H1 (cell line): Measurements from ENCODE around the gene TLR9. TPM values are rescaled to one million over a fixed set of nuclear protein-coding genes. Genes with fewer than 3 reads are reported as not detected.

Experiments used
- CTCF ChIA-PET: fragments of 300-600 bp; sonication (Branson Sonifier 250); formaldehyde crosslinking; loops from one replicate; lab custom pipeline; 2021; ENCODE audit not compliant: partially characterized antibody; lab: Charles Lee
- POLR2A ChIA-PET: fragments of 300-600 bp; sonication (Branson Sonifier 250); formaldehyde crosslinking; loops from one replicate; lab custom pipeline; 2021; ENCODE audit warnings: inconsistent platforms; ENCODE audit not compliant: partially characterized antibody; lab: Charles Lee
- DNase-seq, 2 experiments: peaks; one replicate each; pipeline versions ENCODE4 v3.0.0 to v3.0.0-alpha.2; 2010 to 2022; ENCODE audit warnings: low spot score in 2 of 2, low read depth in 1 of 2, mixed read lengths in 1 of 2
- FAIRE-seq: peaks from 2 replicates; lab custom pipeline; 2011; peaks lifted over from hg19 to GRCh38; lab: Jason Lieb, UNC
- H2AFZ ChIP-seq: 2 replicates; pipeline ENCODE4 v1.8.1; 2012; ENCODE audit warnings: low read length, inconsistent platforms
- H2AK5ac ChIP-seq: 2 replicates; pipeline ENCODE4 v1.6.1; 2013; ENCODE audit warnings: low read depth, low read length
- H2BK120ac ChIP-seq: replicated peaks from 2 replicates; pipeline ENCODE3; 2013; ENCODE audit warnings: low read depth, low read length, inconsistent platforms
- H2BK12ac ChIP-seq: 2 replicates; pipeline ENCODE4 v1.6.1; 2013; ENCODE audit warnings: low read depth, low read length
- H2BK15ac ChIP-seq: 2 replicates; pipeline ENCODE4 v1.6.1; 2013; ENCODE audit warnings: low read length
- H2BK20ac ChIP-seq: 2 replicates; pipeline ENCODE4 v1.6.1; 2013; ENCODE audit warnings: low read length
- H2BK5ac ChIP-seq: 2 replicates; pipeline ENCODE4 v1.6.1; 2013; ENCODE audit warnings: low read depth, low read length
- H3K14ac ChIP-seq: 2 replicates; pipeline ENCODE4 v1.6.1; 2013; ENCODE audit warnings: inconsistent platforms; ENCODE audit not compliant: insufficient read length
- H3K18ac ChIP-seq: 2 replicates; pipeline ENCODE4 v1.6.1; 2013; ENCODE audit warnings: low read length; ENCODE audit errors: extremely low read depth
- H3K23ac ChIP-seq: 2 replicates; pipeline ENCODE4 v1.6.1; 2013; ENCODE audit warnings: inconsistent platforms; ENCODE audit not compliant: insufficient read length
- H3K23me2 ChIP-seq: 2 replicates; pipeline ENCODE4 v1.6.1; 2013; ENCODE audit warnings: low read depth, low read length
- H3K27ac ChIP-seq: 2 replicates; pipeline ENCODE4 v1.6.1; 2011; ENCODE audit warnings: low read depth, low read length, inconsistent platforms
- H3K27me3 ChIP-seq, 4 experiments: replicated peaks in 1 of 4; 1 replicate in 1 of 4; 2 replicates in 3 of 4; pipeline versions ENCODE4 v1.6.1 to v1.8.1; 2011 to 2013; ENCODE audit warnings: low read length in 3 of 4, mild to moderate bottlenecking in 3 of 4, inconsistent platforms in 2 of 4, mixed read lengths in 2 of 4, moderate library complexity in 1 of 4; ENCODE audit not compliant: control insufficient read depth in 3 of 4, insufficient read depth in 3 of 4; ENCODE audit errors: extremely low read depth in 1 of 4
- H3K36me3 ChIP-seq, 4 experiments: 2 replicates each; pipeline versions ENCODE4 v1.6.1 to v1.8.1; 2011 to 2013; ENCODE audit warnings: mild to moderate bottlenecking in 4 of 4, low read length in 3 of 4, moderate library complexity in 2 of 4, control low read depth in 1 of 4, inconsistent platforms in 1 of 4; ENCODE audit not compliant: insufficient read depth in 4 of 4, control insufficient read depth in 2 of 4
- H3K4ac ChIP-seq: replicated peaks from 2 replicates; pipeline ENCODE3; 2013; ENCODE audit warnings: low read length, low read depth, mixed read lengths, inconsistent platforms; ENCODE audit not compliant: insufficient read length
- H3K4me1 ChIP-seq, 4 experiments: replicated peaks in 1 of 4; 1 replicate in 1 of 4; 2 replicates in 3 of 4; pipeline versions ENCODE4 v1.6.1 to v1.8.1; 2011 to 2013; ENCODE audit warnings: low read length in 3 of 4, inconsistent platforms in 2 of 4, mixed read lengths in 1 of 4; ENCODE audit not compliant: insufficient read depth in 4 of 4, control insufficient read depth in 3 of 4
- H3K4me2 ChIP-seq, 2 experiments: 2 replicates each; pipeline versions ENCODE4 v1.6.1 to v1.8.1; 2011 to 2013; ENCODE audit warnings: low read depth in 2 of 2, low read length in 2 of 2, control low read depth in 1 of 2, inconsistent platforms in 1 of 2, mild to moderate bottlenecking in 1 of 2; ENCODE audit not compliant: insufficient read depth in 1 of 2
- H3K4me3 ChIP-seq, 4 experiments: fragments of 200-600, 300-600 bp in 1 of 4; sonication (generic), shearing (Covaris generic), sonication (Bioruptor Twin) in 1 of 4; 2 replicates each; pipeline versions ENCODE4 v1.5.1 to v1.8.1; 2011 to 2016; ENCODE audit warnings: low read length in 4 of 4, low read depth in 3 of 4, control low read depth in 2 of 4, inconsistent platforms in 2 of 4, mild to moderate bottlenecking in 2 of 4, mixed read lengths in 1 of 4, moderate library complexity in 1 of 4; ENCODE audit not compliant: insufficient read depth in 2 of 4; ENCODE audit errors: extremely low read depth in 1 of 4
- H3K56ac ChIP-seq: replicated peaks from 2 replicates; pipeline ENCODE3; 2013; ENCODE audit warnings: low read depth, mild to moderate bottlenecking, mixed read lengths, low read length, inconsistent platforms; ENCODE audit not compliant: insufficient read length
- H3K79me1 ChIP-seq: 2 replicates; pipeline ENCODE4 v1.6.1; 2013; ENCODE audit warnings: low read depth, low read length, control low read depth
- H3K79me2 ChIP-seq, 2 experiments: 2 replicates each; pipeline versions ENCODE4 v1.6.1 to v1.8.1; 2012 to 2013; ENCODE audit warnings: low read length in 2 of 2, mild to moderate bottlenecking in 2 of 2, inconsistent platforms in 1 of 2; ENCODE audit not compliant: insufficient read depth in 2 of 2, control insufficient read depth in 1 of 2
- H3K9ac ChIP-seq, 4 experiments: replicated peaks in 1 of 4; 1 replicate in 1 of 4; 2 replicates in 3 of 4; pipeline versions ENCODE4 v1.6.1 to v1.8.1; 2011 to 2013; ENCODE audit warnings: low read depth in 3 of 4, low read length in 3 of 4, control low read depth in 2 of 4, mild to moderate bottlenecking in 2 of 4, moderate library complexity in 2 of 4, inconsistent platforms in 1 of 4; ENCODE audit errors: extremely low read depth in 1 of 4
- H3K9me3 ChIP-seq, 2 experiments: 2 replicates each; pipeline versions ENCODE4 v1.6.1 to v1.8.1; 2012 to 2013; ENCODE audit warnings: mild to moderate bottlenecking in 2 of 2, moderate library complexity in 2 of 2, control low read depth in 1 of 2, inconsistent platforms in 1 of 2, low read depth in 1 of 2, low read length in 1 of 2, mixed read lengths in 1 of 2; ENCODE audit not compliant: insufficient read depth in 2 of 2
- H4K20me1 ChIP-seq, 2 experiments: replicated peaks in 1 of 2; 2 replicates each; pipeline versions ENCODE3 to v1.8.1; 2011 to 2013; ENCODE audit warnings: inconsistent platforms in 2 of 2, low read length in 2 of 2, mild to moderate bottlenecking in 1 of 2; ENCODE audit not compliant: insufficient read depth in 2 of 2, control insufficient read depth in 1 of 2
- H4K5ac ChIP-seq: 2 replicates; pipeline ENCODE4 v1.6.1; 2013; ENCODE audit warnings: low read length, low read depth, mixed read lengths, inconsistent platforms; ENCODE audit not compliant: insufficient read length
- H4K8ac ChIP-seq: 2 replicates; pipeline ENCODE4 v1.8.0; 2013; ENCODE audit warnings: mild to moderate bottlenecking, moderate library complexity, low read length, inconsistent platforms; ENCODE audit not compliant: insufficient read depth; ENCODE audit errors: extremely low read depth
- H4K91ac ChIP-seq: replicated peaks from 2 replicates; pipeline ENCODE3; 2013; ENCODE audit warnings: low read length, mixed read lengths, inconsistent platforms; ENCODE audit not compliant: insufficient read length
- BACH1 ChIP-seq: IDR thresholded peaks from 2 replicates; pipeline ENCODE4 v1.6.1; 2012; ENCODE audit warnings: low read length, improper control_type of control experiment
- BCL11A ChIP-seq, 2 experiments: IDR thresholded peaks; one replicate each; pipeline ENCODE4 v1.6.1; 2011; ENCODE audit warnings: low read depth in 2 of 2, low read length in 2 of 2, mild to moderate bottlenecking in 2 of 2
- HDAC2 ChIP-seq, 2 experiments: fragments of 300-600 bp in 1 of 2; sonication (generic) in 1 of 2; IDR thresholded peaks; 2 replicates each; pipeline ENCODE4 v1.6.1; 2011 to 2012; ENCODE audit warnings: low read depth in 2 of 2, low read length in 2 of 2, mild to moderate bottlenecking in 2 of 2, moderate library complexity in 2 of 2, borderline replicate concordance in 1 of 2, inconsistent platforms in 1 of 2
- JUN ChIP-seq: IDR thresholded peaks from 2 replicates; pipeline ENCODE4 v1.6.1; 2011; ENCODE audit warnings: low read depth, mild to moderate bottlenecking, improper control_type of control experiment, low read length
- MAFK ChIP-seq: IDR thresholded peaks from 2 replicates; pipeline ENCODE4 v1.6.1; 2012; ENCODE audit warnings: low read depth, mild to moderate bottlenecking, improper control_type of control experiment, low read length
- SAP30 ChIP-seq: fragments of 300-600 bp; sonication (generic); IDR thresholded peaks from 2 replicates; pipeline ENCODE4 v1.7.1; 2012; ENCODE audit warnings: low read length, moderate library complexity, mild to moderate bottlenecking, inconsistent platforms; ENCODE audit not compliant: insufficient read depth, insufficient replicate concordance
- SP1 ChIP-seq: IDR thresholded peaks from 2 replicates; pipeline ENCODE4 v1.6.1; 2011; ENCODE audit warnings: low read depth, low read length
- SP4 ChIP-seq: IDR thresholded peaks from 2 replicates; pipeline ENCODE4 v1.6.1; 2012; ENCODE audit warnings: low read length, inconsistent platforms
- WGBS, 2 experiments: shearing (Covaris generic) in 1 of 2; methylation state at CpG; one replicate each; pipeline versions ENCODE4 v1.1.6 to v1.1.7; 2013 to 2015; ENCODE audit warnings: low lambda C conversion rate in 2 of 2, mixed read lengths in 2 of 2, inconsistent platforms in 1 of 2, low coverage in 1 of 2, missing lambda C conversion rate in 1 of 2; ENCODE audit not compliant: insufficient replicate concordance in 2 of 2, insufficient coverage in 1 of 2, insufficient read length in 1 of 2; ENCODE audit errors: extremely low coverage in 1 of 2, missing lambda C conversion rate in 1 of 2; 5-methylcytosine and 5-hydroxymethylcytosine counted together
- polyA plus RNA-seq, 7 experiments: library from polyadenylated mRNA; depleted of rRNA in 3 of 7; stranded (reverse) in 5 of 7; unstranded in 2 of 7; fragments of >200 nt in 5 of 7; fragments of 200-250 nt in 2 of 7; gene quantifications; 1 replicate in 5 of 7; 2 replicates in 1 of 7; 4 replicates in 1 of 7; pipeline versions ENCODE4 v1.2.1 to v1.2.3, GENCODE V29; 2011 to 2013; ENCODE audit warnings: missing spikeins in 2 of 7, mixed read lengths in 2 of 7
- total RNA-seq: library from RNA; stranded (reverse); fragmentation: NEBNext Ultra II Directional; extraction: Animal tissue kit (Norgen Biotek cat#: 25700); gene quantifications from 2 replicates; pipeline ENCODE4 v1.2.1, GENCODE V29; 2021
- TF ChIP-seq, protein P1 (sequence below): IDR thresholded peaks from 2 replicates; pipeline ENCODE4 v1.6.1; 2012; ENCODE audit warnings: low read length, inconsistent platforms
- TF ChIP-seq, protein P2 (sequence below): IDR thresholded peaks from 2 replicates; pipeline ENCODE4 v1.6.1; 2011; ENCODE audit warnings: low read depth, mild to moderate bottlenecking, low read length; ENCODE audit not compliant: insufficient read depth

TLR9 gene
- total and polyA plus RNA-seq, 2 of the 8 experiments (the other 6 are each of a cell fraction or from before 2014, with no cell fraction given) = 0.05 TPM; not detected in 1

DNA sequence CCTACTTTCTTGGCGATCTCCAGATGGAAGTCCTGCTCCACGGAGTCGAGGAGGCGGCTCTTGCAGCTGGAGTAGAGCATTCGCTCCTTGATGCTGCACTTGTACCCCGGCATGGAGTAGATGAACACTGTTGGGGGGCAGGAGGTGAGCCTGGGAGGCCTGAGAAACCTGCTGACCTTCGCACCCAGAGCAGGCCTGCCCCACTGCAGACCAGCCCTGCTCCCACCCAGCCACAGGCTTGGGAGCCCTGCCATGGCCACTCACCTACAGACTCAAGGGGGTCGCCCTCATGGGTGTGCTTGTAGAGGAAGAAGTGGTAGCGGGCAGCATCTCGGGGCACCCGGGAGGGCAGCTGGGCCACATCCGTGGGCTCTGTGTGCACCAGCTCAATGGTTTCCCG lies 4.2 kb upstream of the TLR9 start:
- Histone ChIP-seq H3K4me2 (no peak overlapping the region), H3K79me1 (no peaks in the 10 kb centered on the region; the same call in 1 of the 2 replicates), H3K18ac (no peak overlapping the region), H4K8ac (no peak overlapping the region), H2AFZ (no peak overlapping the region), H3K36me3 (peaks cover 5 to 17% (median 11%) of the 10 kb centered on the region in 4 experiments; a peak in 5 of 8 replicates), H4K20me1 (peaks cover 10% of the 10 kb centered on the region in 2 experiments), H3K79me2 (no peaks in the 10 kb centered on the region), H2BK20ac (no peak overlapping the region), H3K23me2 (no peaks in the 10 kb centered on the region), H3K9ac (no peak overlapping the region), H2BK120ac (no peak overlapping the region), H2BK5ac (no peak overlapping the region), H3K14ac (no peak overlapping the region), H2BK12ac (no peak overlapping the region), H3K9me3 (no peaks in the 10 kb centered on the region), H3K27me3 (no peaks in the 10 kb centered on the region), H3K4me3 (no peak overlapping the region), H2AK5ac (no peak overlapping the region), H3K27ac (no peak overlapping the region; the same call in 1 of the 2 replicates), H3K4me1 (peaks cover 0 to 4% (median 2%) of the 10 kb centered on the region in 4 experiments; a peak in 5 of 7 replicates), H4K91ac (no peak overlapping the region), H3K23ac (no peak overlapping the region), H3K4ac (no peak overlapping the region), H2BK15ac (no peak overlapping the region), H4K5ac (no peak overlapping the region), H3K56ac (no peak overlapping the region)
- DNase-seq (no peak), FAIRE-seq (no peak)
- WGBS, 2 experiments = 84% methylated on average over 13 of the region's 13 CpGs; no CpG with 5 or more reads in 1 of the 2 experiments
- TF ChIP-seq MAFK (no peak), SP1 (no peak), SP4 (no peak), HDAC2 (IDR thresholded peaks at IDR 0.05; ENCODE audit: borderline replicate concordance in 1 of 2, low read depth in 2 of 2, low read length in 2 of 2) (no peak), BCL11A (IDR thresholded peaks at IDR 0.05; ENCODE audit: low read depth in 2 of 2, low read length in 2 of 2) (no peak), SAP30 (no peak), BACH1 (no peak), JUN (no peak)
- TF ChIP-seq, protein P1, sequence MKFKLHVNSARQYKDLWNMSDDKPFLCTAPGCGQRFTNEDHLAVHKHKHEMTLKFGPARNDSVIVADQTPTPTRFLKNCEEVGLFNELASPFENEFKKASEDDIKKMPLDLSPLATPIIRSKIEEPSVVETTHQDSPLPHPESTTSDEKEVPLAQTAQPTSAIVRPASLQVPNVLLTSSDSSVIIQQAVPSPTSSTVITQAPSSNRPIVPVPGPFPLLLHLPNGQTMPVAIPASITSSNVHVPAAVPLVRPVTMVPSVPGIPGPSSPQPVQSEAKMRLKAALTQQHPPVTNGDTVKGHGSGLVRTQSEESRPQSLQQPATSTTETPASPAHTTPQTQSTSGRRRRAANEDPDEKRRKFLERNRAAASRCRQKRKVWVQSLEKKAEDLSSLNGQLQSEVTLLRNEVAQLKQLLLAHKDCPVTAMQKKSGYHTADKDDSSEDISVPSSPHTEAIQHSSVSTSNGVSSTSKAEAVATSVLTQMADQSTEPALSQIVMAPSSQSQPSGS = no peak
- TF ChIP-seq, protein P2, sequence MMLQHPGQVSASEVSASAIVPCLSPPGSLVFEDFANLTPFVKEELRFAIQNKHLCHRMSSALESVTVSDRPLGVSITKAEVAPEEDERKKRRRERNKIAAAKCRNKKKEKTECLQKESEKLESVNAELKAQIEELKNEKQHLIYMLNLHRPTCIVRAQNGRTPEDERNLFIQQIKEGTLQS = no peak
- POLR2A ChIA-PET = interaction anchor here (0.6 to 1.5 kb wide), 3 partner anchors 8 to 222 kb away, joined by 4 to 6 read pairs (median 4); partner anchors contain the start of gene WDR82
- CTCF ChIA-PET = interaction anchor here (1.9 to 14.4 kb wide), 4 partner anchors 12 to 111 kb away, joined by 4 to 336 read pairs (median 128); partner anchors contain the start of genes PPM1M and TLR9
